BE2C (cell line): ENCODE data around the gene PDE7B.

ENCODE experiments used
- DNase-seq: peaks from one replicate; pipeline ENCODE4 v3.0.0-alpha.2; 2020
- H3K27me3 ChIP-seq: fragments of 250-450 bp; sonication (Bioruptor Pico); 2 replicates; pipeline ENCODE4 v1.5.1; 2020; ENCODE audit warnings: mild to moderate bottlenecking
- H3K36me3 ChIP-seq: fragments of 250-450 bp; sonication (Bioruptor Pico); 2 replicates; pipeline ENCODE4 v1.5.1; 2020; ENCODE audit warnings: mild to moderate bottlenecking
- H3K4me1 ChIP-seq: fragments of 250-450 bp; sonication (Bioruptor Pico); 2 replicates; pipeline ENCODE4 v1.5.1; 2020
- H3K4me3 ChIP-seq: 2 replicates; pipeline ENCODE4 v1.5.1; 2011; ENCODE audit warnings: low read depth, low read length
- H3K9me3 ChIP-seq: fragments of 250-450 bp; sonication (Bioruptor Pico); 2 replicates; pipeline ENCODE4 v1.5.1; 2020
- CTCF ChIP-seq: IDR thresholded peaks from 2 replicates; pipeline ENCODE4 v1.5.1; 2012; ENCODE audit warnings: mild to moderate bottlenecking, low read depth, low read length

PDE7B gene

GRCh38 chr6:135906972-135907465 is 55.5 kb downstream of the PDE7B start:
- H3K36me3 ChIP-seq = no peaks in the 10 kb centered on the region

GRCh38 chr6:135909737-135910387 is 58.4 kb downstream of the PDE7B start:
- no peaks in the 10 kb centered on the region for H3K27me3 ChIP-seq
- H3K4me3 ChIP-seq = no peak overlapping the region
- no peaks in the 10 kb centered on the region for H3K36me3 ChIP-seq
- peak; percentile 81 for TF ChIP-seq CTCF
- no peaks in the 10 kb centered on the region for H3K4me1 ChIP-seq
- no peaks in the 10 kb centered on the region for H3K9me3 ChIP-seq
- peak; percentile 66 for DNase-seq

More at GRCh38 chr6:135906972-135907465, 55.5 kb downstream of the PDE7B start:
- Histone ChIP-seq H3K27me3 (no peaks in the 10 kb centered on the region), H3K4me1 (no peaks in the 10 kb centered on the region), H3K4me3 (no peak overlapping the region), H3K9me3 (no peaks in the 10 kb centered on the region)
- no peak for DNase-seq
- TF ChIP-seq CTCF = no peak

GRCh38 chr6:135910790-135911618 is 59.5 kb downstream of the PDE7B start:
- no peak for TF ChIP-seq CTCF
- no peak for DNase-seq
- Histone ChIP-seq H3K9me3 (no peaks in the 10 kb centered on the region), H3K27me3 (no peaks in the 10 kb centered on the region), H3K4me1 (no peaks in the 10 kb centered on the region), H3K36me3 (no peaks in the 10 kb centered on the region), H3K4me3 (no peak overlapping the region)

- Histone ChIP-seq H3K4me3 (no peak overlapping the region), H3K36me3 (no peaks in the 10 kb centered on the region), H3K9me3 (no peaks in the 10 kb centered on the region), H3K4me1 (no peaks in the 10 kb centered on the region), H3K27me3 (no peaks in the 10 kb centered on the region)
- TF ChIP-seq CTCF = no peak
- DNase-seq = no peak
Observed at GRCh38 chr6:135913785-135914184, 62.3 kb downstream of the PDE7B start.

- no peak overlapping the region for H3K4me3 ChIP-seq
- H3K36me3 ChIP-seq = no peaks in the 10 kb centered on the region
- no peaks in the 10 kb centered on the region for H3K27me3 ChIP-seq
- no peaks in the 10 kb centered on the region for H3K9me3 ChIP-seq
- no peak for TF ChIP-seq CTCF
- DNase-seq = no peak
- peaks cover 16% of the 10 kb centered on the region for H3K4me1 ChIP-seq
Observed at GRCh38 chr6:135919026-135919425, 67.5 kb downstream of the PDE7B start.

- Histone ChIP-seq H3K4me3 (no peak overlapping the region), H3K36me3 (no peaks in the 10 kb centered on the region), H3K4me1 (peaks cover 16% of the 10 kb centered on the region), H3K9me3 (no peaks in the 10 kb centered on the region), H3K27me3 (no peaks in the 10 kb centered on the region)
- no peak for DNase-seq
- no peak for TF ChIP-seq CTCF
Observed at GRCh38 chr6:135920689-135921088, 69.2 kb downstream of the PDE7B start.
